GM12878 (cell line): ENCODE data around the gene PDZRN4. TPM values are rescaled to one million over a fixed set of nuclear protein-coding genes. Genes with fewer than 3 reads are reported as not detected.

Source experiments
- ATAC-seq: fragments of 200-7000 bp; cut with Tn5 transposase; 3 replicates; pipeline ENCODE4 v1.9.1; 2020; ENCODE audit warnings: mild to moderate bottlenecking, moderate library complexity
- BruUV-seq: library from RNA; stranded (reverse); fragments of 400-500 nt; replicated peaks from 2 replicates; lab custom pipeline; 2021; lab: Mats Ljungman, UMichigan
- CTCF ChIA-PET: fragments of 300-600 bp; sonication (Branson Sonifier 250); formaldehyde crosslinking; extraction: SDS; loops from one replicate; lab custom pipeline; 2021; ENCODE audit warnings: inconsistent platforms; lab: Yijun Ruan, JAX
- POLR2A ChIA-PET: fragments of 350-600 bp; formaldehyde crosslinking; extraction: SDS; loops from one replicate; lab custom pipeline; 2021; ENCODE audit warnings: inconsistent platforms; lab: Charles Lee
- RAD21 ChIA-PET: fragments of 300-600 bp; sonication (Branson Sonifier 250); formaldehyde crosslinking; loops from one replicate; lab custom pipeline; 2023; ENCODE audit warnings: antibody characterized with exemption; ENCODE audit not compliant: unreplicated experiment; lab: Charles Lee
- SMC1A ChIA-PET: fragments of 300-600 bp; sonication (Branson Sonifier 250); formaldehyde crosslinking; loops from one replicate; lab custom pipeline; 2023; ENCODE audit not compliant: unreplicated experiment, uncharacterized antibody; lab: Charles Lee
- DNase-seq: peaks from one replicate; pipeline ENCODE4 v3.0.0-alpha.2; 2011; ENCODE audit warnings: low read depth, low spot score
- FAIRE-seq: peaks from 3 replicates; lab custom pipeline; 2011; peaks lifted over from hg19 to GRCh38; lab: Jason Lieb, UNC
- H2AFZ ChIP-seq: 2 replicates; pipeline ENCODE4 v1.6.0; 2011; ENCODE audit warnings: low read depth, low read length, control low read depth; ENCODE audit not compliant: control insufficient read depth
- H3K27ac ChIP-seq: 2 replicates; pipeline ENCODE4 v1.5.1; 2011; ENCODE audit warnings: control low read depth; ENCODE audit not compliant: control insufficient read depth, insufficient read depth
- H3K27me3 ChIP-seq, 2 experiments: replicated peaks in 1 of 2; 2 replicates each; pipeline versions ENCODE4 v1.6.0 to v1.6.1; 2011; ENCODE audit warnings: low read length in 1 of 2; ENCODE audit not compliant: control insufficient read depth in 2 of 2, insufficient read depth in 2 of 2
- H3K36me3 ChIP-seq, 2 experiments: 2 replicates each; pipeline ENCODE4 v1.5.1; 2011; ENCODE audit warnings: low read length in 1 of 2; ENCODE audit not compliant: control insufficient read depth in 2 of 2, insufficient read depth in 2 of 2
- H3K4me1 ChIP-seq: 2 replicates; pipeline ENCODE4 v1.6.1; 2011; ENCODE audit warnings: mild to moderate bottlenecking, low read length, moderate library complexity, mixed read lengths; ENCODE audit not compliant: control insufficient read depth, insufficient read depth
- H3K4me2 ChIP-seq: 2 replicates; pipeline ENCODE4 v1.6.0; 2011; ENCODE audit warnings: control low read depth; ENCODE audit not compliant: control insufficient read depth, insufficient read depth
- H3K4me3 ChIP-seq: fragments of 200-600 bp; sonication (generic); 2 replicates; pipeline ENCODE4 v1.5.1; 2016
- H3K79me2 ChIP-seq: 2 replicates; pipeline ENCODE4 v1.6.0; 2011; ENCODE audit warnings: low read length; ENCODE audit not compliant: control insufficient read depth, insufficient read depth
- H3K9ac ChIP-seq: 2 replicates; pipeline ENCODE4 v1.8.0; 2011; ENCODE audit warnings: low read length, control low read depth, mixed read lengths; ENCODE audit not compliant: control insufficient read depth, insufficient read depth
- H3K9me3 ChIP-seq: replicated peaks from 3 replicates; pipeline ENCODE4 v1.5.1; 2011; ENCODE audit warnings: mild to moderate bottlenecking, low read length; ENCODE audit not compliant: control insufficient read depth, insufficient read depth
- H4K20me1 ChIP-seq: 2 replicates; pipeline ENCODE4 v1.6.0; 2011; ENCODE audit not compliant: control insufficient read depth, insufficient read depth
- IKZF2 ChIP-seq, 2 experiments: fragments of 450-650 bp; IDR thresholded peaks; 2 replicates each; pipeline ENCODE4 v1.6.1; 2017; ENCODE audit warnings: mild to moderate bottlenecking in 2 of 2, moderate library complexity in 2 of 2
- MTA3 ChIP-seq: IDR thresholded peaks from 2 replicates; pipeline ENCODE4 v1.6.1; 2012; ENCODE audit warnings: low read length, inconsistent platforms, borderline replicate concordance
- MYC ChIP-seq: IDR thresholded peaks from 2 replicates; pipeline ENCODE4 v1.6.1; 2011; ENCODE audit warnings: mild to moderate bottlenecking, low read length, moderate library complexity, inconsistent platforms; ENCODE audit not compliant: insufficient read depth, insufficient replicate concordance, insufficient read length, severe bottlenecking
- SIN3A ChIP-seq: IDR thresholded peaks from 2 replicates; pipeline ENCODE4 v1.6.1; 2012; ENCODE audit warnings: low read depth, low read length, improper control_type of control experiment
- SREBF1 ChIP-seq: IDR thresholded peaks from 2 replicates; pipeline ENCODE4 v1.6.1; 2012; ENCODE audit warnings: mild to moderate bottlenecking, low read length
- SUPT20H ChIP-seq: IDR thresholded peaks from 2 replicates; pipeline ENCODE4 v1.6.1; 2011; ENCODE audit warnings: low read depth, mild to moderate bottlenecking, low read length, moderate library complexity, borderline replicate concordance; ENCODE audit not compliant: control insufficient read depth
- ZNF207 ChIP-seq: fragments of 450-650 bp; IDR thresholded peaks from 2 replicates; pipeline ENCODE4 v1.6.1; 2014; ENCODE audit warnings: antibody characterized with exemption, mild to moderate bottlenecking, borderline replicate concordance
- WGBS: methylation state at CpG from one replicate; pipeline ENCODE4 v1.1.6; 2016; ENCODE audit warnings: low lambda C conversion rate; ENCODE audit not compliant: insufficient replicate concordance, insufficient coverage; ENCODE audit errors: missing lambda C conversion rate; 5-methylcytosine and 5-hydroxymethylcytosine counted together
- in situ Hi-C: fragments of 300-500 bp; cut with MboI; formaldehyde crosslinking; loops from 9 replicates; pipeline ENCODE4 v1.14.3; 2018; ENCODE audit warnings: mixed read lengths
- intact Hi-C: fragments of 100-400 bp; cut with micrococcal nuclease; formaldehyde crosslinking; loops from one replicate; pipeline ENCODE4 v1.14.2; 2022; ENCODE audit not compliant: unreplicated experiment
- polyA plus RNA-seq, 11 experiments: library from polyadenylated mRNA; depleted of rRNA in 4 of 11; unstranded in 6 of 11; stranded (reverse) in 5 of 11; fragments of >200 nt; fragmentation: Nextera tagmentation in 4 of 11; fragmentation: Illumina TruSeq in 1 of 11; extraction: Ambion mirVana in 4 of 11; extraction: Trizol in 1 of 11; gene quantifications; 1 replicate in 1 of 11; 2 replicates in 10 of 11; pipeline versions ENCODE4 v1.2.1 to v1.2.3, GENCODE V29; 2011 to 2016; ENCODE audit warnings: inconsistent platforms in 2 of 11, missing spikeins in 2 of 11, low read depth in 1 of 11
- total RNA-seq, 4 experiments: library from RNA; depleted of rRNA in 3 of 4; stranded (reverse); fragments of >200 nt in 3 of 4; fragmentation: Illumina TruSeq in 1 of 4; extraction: Trizol in 1 of 4; gene quantifications; 2 replicates each; pipeline versions ENCODE4 v1.2.1 to v1.2.3, GENCODE V29; 2013 to 2021
- TF ChIP-seq, protein P1 (sequence below): fragments of 450-650 bp; IDR thresholded peaks from 2 replicates; pipeline ENCODE4 v1.6.1; 2016; ENCODE audit warnings: mild to moderate bottlenecking
- TF ChIP-seq, protein P2 (sequence below): fragments of 450-650 bp; IDR thresholded peaks from 2 replicates; pipeline ENCODE4 v1.6.1; 2014; ENCODE audit warnings: mild to moderate bottlenecking

The PDZRN4 gene
- total and polyA plus RNA-seq, 10 of the 15 experiments (the other 5 are each of a cell fraction or from before 2014, with no cell fraction given): 0.03 TPM; not detected in 9

DNA sequence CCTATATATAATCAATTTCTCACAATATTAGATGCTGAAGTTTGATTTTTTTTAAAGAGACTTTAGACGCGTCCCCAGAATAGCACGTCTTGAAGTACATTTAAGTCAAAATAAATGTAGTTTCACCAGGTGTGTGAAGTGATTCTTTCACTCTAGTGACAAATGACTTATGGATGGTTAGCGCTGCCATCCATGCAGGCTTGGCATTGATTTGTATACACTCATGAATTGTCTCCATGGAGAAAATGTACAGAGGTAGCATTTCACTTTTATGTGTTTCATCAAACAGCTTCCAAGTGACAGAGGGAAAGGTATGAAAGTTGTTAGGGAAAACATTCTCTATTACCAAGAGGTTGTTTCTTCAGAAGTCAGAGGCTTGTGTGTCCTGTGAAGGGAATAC, 360.8 kb downstream of the PDZRN4 start:
- Histone ChIP-seq H4K20me1 (no peaks in the 10 kb centered on the region), H3K4me1 (no peaks in the 10 kb centered on the region), H3K36me3 (no peaks in the 10 kb centered on the region), H3K9me3 (no peaks in the 10 kb centered on the region), H3K27me3 (no peaks in the 10 kb centered on the region), H3K4me2 (no peak overlapping the region), H3K4me3 (no peak overlapping the region), H3K79me2 (no peaks in the 10 kb centered on the region), H2AFZ (no peak overlapping the region), H3K27ac (no peak overlapping the region), H3K9ac (no peak overlapping the region)
- CTCF ChIA-PET: no interaction called here
- DNase-seq (no peak), FAIRE-seq (no peak), ATAC-seq (no peak)
- POLR2A ChIA-PET: interaction anchor here (0.8 kb wide), 1 partner anchor 12 kb away, joined by 5 read pairs; no protein-coding TSS in a partner anchor
- TF ChIP-seq IKZF2 (IDR thresholded peaks at IDR 0.05) (no peak), SREBF1 (no peak), SUPT20H (no peak), MTA3 (no peak), SIN3A (no peak), ZNF207 (no peak), MYC (no peak)
- TF ChIP-seq, protein P1, sequence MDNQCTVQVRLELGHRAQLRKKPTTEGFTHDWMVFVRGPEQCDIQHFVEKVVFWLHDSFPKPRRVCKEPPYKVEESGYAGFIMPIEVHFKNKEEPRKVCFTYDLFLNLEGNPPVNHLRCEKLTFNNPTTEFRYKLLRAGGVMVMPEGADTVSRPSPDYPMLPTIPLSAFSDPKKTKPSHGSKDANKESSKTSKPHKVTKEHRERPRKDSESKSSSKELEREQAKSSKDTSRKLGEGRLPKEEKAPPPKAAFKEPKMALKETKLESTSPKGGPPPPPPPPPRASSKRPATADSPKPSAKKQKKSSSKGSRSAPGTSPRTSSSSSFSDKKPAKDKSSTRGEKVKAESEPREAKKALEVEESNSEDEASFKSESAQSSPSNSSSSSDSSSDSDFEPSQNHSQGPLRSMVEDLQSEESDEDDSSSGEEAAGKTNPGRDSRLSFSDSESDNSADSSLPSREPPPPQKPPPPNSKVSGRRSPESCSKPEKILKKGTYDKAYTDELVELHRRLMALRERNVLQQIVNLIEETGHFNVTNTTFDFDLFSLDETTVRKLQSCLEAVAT: no peak
- TF ChIP-seq, protein P2, sequence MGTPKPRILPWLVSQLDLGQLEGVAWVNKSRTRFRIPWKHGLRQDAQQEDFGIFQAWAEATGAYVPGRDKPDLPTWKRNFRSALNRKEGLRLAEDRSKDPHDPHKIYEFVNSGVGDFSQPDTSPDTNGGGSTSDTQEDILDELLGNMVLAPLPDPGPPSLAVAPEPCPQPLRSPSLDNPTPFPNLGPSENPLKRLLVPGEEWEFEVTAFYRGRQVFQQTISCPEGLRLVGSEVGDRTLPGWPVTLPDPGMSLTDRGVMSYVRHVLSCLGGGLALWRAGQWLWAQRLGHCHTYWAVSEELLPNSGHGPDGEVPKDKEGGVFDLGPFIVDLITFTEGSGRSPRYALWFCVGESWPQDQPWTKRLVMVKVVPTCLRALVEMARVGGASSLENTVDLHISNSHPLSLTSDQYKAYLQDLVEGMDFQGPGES: no peak
- RAD21 ChIA-PET: no interaction called here
- BruUV-seq: no TSS peak
- SMC1A ChIA-PET: no interaction called here
- WGBS: 74% methylated on average over 4 of the region's 4 CpGs
- intact Hi-C loops: no loop called here
- in situ Hi-C loops: no loop called here
